Measurements from ENCODE around the gene BCCIP.

Gene BCCIP

DNA sequence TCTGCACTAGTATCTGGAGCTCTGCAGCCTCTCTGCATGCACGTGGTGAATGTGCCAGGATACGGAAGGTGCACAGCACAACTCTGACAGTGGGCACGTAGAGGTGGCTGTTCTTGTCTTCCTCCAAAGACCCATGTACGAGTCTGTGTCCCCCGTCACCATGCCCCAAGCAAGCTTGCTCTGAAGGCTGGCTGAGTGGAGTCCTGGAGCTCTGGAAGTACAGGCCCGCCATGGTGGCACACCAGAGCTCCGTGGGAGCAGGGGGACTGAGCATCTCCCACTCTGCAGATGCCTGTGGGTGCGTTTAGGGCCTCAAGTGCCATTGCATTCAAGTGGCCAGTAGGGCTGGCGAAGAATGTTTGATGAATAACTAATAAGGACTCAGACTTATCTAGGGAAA lies 17.1 kb downstream of the BCCIP start:
- Histone ChIP-seq H3K27ac (ENCODE audit: low read depth, low read length) (no peak overlapping the region), H3K4me2 (ENCODE audit: low read length) (no peak overlapping the region), H3K9me3 (ENCODE audit: control insufficient read depth, insufficient read depth, low read length) (no peaks in the 10 kb centered on the region), H3K9me2 (replicated peaks; ENCODE audit: control insufficient read depth, low read length) (no peaks in the 10 kb centered on the region), H4K20me1 (ENCODE audit: control insufficient read depth, insufficient read depth, low read depth, low read length) (no peaks in the 10 kb centered on the region; the same call in 1 of the 2 replicates), H3F3A (ENCODE audit: control insufficient read depth, insufficient read depth) (no peaks in the 10 kb centered on the region), H3K4me1 (ENCODE audit: control insufficient read depth, low read length) (no peaks in the 10 kb centered on the region), H3K79me2 (ENCODE audit: control insufficient read depth, low read length) (no peaks in the 10 kb centered on the region), H3K36me3 (ENCODE audit: control insufficient read depth, low read length) (peaks cover 66% of the 10 kb centered on the region), H3K4me3 (ENCODE audit: low read length) (no peak overlapping the region), H3K27me3 (ENCODE audit: control insufficient read depth, low read length) (no peaks in the 10 kb centered on the region)
- TF ChIP-seq EZH2phosphoT487 (IDR thresholded peaks at IDR 0.05; ENCODE audit: borderline replicate concordance, low read length): no peak
- TF ChIP-seq, protein P1, sequence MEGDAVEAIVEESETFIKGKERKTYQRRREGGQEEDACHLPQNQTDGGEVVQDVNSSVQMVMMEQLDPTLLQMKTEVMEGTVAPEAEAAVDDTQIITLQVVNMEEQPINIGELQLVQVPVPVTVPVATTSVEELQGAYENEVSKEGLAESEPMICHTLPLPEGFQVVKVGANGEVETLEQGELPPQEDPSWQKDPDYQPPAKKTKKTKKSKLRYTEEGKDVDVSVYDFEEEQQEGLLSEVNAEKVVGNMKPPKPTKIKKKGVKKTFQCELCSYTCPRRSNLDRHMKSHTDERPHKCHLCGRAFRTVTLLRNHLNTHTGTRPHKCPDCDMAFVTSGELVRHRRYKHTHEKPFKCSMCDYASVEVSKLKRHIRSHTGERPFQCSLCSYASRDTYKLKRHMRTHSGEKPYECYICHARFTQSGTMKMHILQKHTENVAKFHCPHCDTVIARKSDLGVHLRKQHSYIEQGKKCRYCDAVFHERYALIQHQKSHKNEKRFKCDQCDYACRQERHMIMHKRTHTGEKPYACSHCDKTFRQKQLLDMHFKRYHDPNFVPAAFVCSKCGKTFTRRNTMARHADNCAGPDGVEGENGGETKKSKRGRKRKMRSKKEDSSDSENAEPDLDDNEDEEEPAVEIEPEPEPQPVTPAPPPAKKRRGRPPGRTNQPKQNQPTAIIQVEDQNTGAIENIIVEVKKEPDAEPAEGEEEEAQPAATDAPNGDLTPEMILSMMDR (IDR thresholded peaks at IDR 0.05; ENCODE audit: low read depth, low read length, poor library complexity, severe bottlenecking): no peak

DNA sequence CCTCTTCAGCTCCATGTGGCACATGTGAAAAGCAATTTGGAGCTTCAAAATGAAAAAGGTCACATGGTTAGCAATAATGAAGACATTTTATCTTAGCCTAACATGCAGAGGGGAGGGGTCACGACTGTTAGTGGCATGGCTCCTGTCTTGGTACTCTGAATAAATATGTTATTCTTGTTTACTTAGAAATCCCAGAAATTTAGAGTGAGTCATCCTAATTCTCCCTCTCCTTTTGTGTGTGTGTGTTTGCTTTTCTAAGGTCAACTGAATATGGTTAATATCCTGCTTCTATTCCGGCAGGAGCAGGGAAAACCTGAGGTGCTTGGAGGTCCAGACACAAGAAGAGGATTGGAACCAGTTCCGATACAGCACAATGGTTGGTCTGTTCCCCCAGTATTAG lies 17.6 kb downstream of the BCCIP start:
- Histone ChIP-seq H3K9me3 (ENCODE audit: control insufficient read depth, insufficient read depth, low read length) (no peaks in the 10 kb centered on the region), H3K27ac (ENCODE audit: low read depth, low read length) (no peak overlapping the region), H4K20me1 (ENCODE audit: control insufficient read depth, insufficient read depth, low read depth, low read length) (no peaks in the 10 kb centered on the region; the same call in 1 of the 2 replicates), H3K4me2 (ENCODE audit: low read length) (no peak overlapping the region), H3K79me2 (ENCODE audit: control insufficient read depth, low read length) (no peaks in the 10 kb centered on the region), H3K9me2 (replicated peaks; ENCODE audit: control insufficient read depth, low read length) (no peaks in the 10 kb centered on the region), H3K4me1 (ENCODE audit: control insufficient read depth, low read length) (no peaks in the 10 kb centered on the region), H3K4me3 (ENCODE audit: low read length) (no peak overlapping the region), H3F3A (ENCODE audit: control insufficient read depth, insufficient read depth) (no peaks in the 10 kb centered on the region), H3K27me3 (ENCODE audit: control insufficient read depth, low read length) (no peaks in the 10 kb centered on the region), H3K36me3 (ENCODE audit: control insufficient read depth, low read length) (peaks cover 63% of the 10 kb centered on the region)
- TF ChIP-seq EZH2phosphoT487 (IDR thresholded peaks at IDR 0.05; ENCODE audit: borderline replicate concordance, low read length): no peak
- TF ChIP-seq, protein P1 (IDR thresholded peaks at IDR 0.05; ENCODE audit: low read depth, low read length, poor library complexity, severe bottlenecking): no peak

DNA sequence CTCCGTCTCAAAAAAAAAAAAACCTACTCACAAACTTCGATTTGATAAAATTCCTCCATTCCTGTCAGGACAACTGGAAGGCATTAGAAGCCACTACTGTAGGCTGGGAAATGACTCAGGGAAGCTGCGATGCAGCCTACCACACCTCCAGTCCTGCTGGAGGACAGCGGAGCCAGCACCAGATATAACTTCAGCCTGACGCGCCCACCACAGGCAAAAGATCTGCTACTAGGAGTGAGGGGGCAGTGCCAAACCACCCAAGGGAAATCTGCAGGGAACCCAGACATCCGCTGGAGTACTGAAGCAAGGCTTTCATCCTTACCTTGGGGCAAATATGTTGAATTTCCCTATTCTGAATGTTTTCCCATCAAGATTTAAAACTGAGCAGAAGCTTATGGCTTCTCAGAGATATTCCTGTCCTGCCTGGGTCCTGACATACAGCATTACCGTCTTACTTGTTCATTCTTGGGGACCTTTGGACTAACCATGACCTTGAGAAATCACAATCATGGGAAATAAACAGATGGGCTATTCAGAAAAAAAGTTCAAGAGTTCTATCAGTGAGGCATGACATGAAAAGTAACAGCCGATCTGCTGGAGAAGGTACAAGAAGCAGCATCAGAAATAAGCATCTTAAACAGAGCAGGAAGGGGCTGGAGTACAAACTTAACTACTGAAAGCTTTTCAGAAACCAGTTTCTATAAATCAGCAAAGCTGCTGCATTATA lies 20.4 kb downstream of the BCCIP start:
- Histone ChIP-seq H3K4me1 (ENCODE audit: control insufficient read depth, low read length) (no peaks in the 10 kb centered on the region), H3K27me3 (ENCODE audit: control insufficient read depth, low read length) (no peaks in the 10 kb centered on the region), H4K20me1 (ENCODE audit: control insufficient read depth, insufficient read depth, low read depth, low read length) (no peaks in the 10 kb centered on the region), H3K27ac (ENCODE audit: low read depth, low read length) (no peak overlapping the region), H3K9me3 (ENCODE audit: control insufficient read depth, insufficient read depth, low read length) (no peaks in the 10 kb centered on the region), H3K9me2 (replicated peaks; ENCODE audit: control insufficient read depth, low read length) (no peaks in the 10 kb centered on the region), H3K4me2 (ENCODE audit: low read length) (no peak overlapping the region), H3K79me2 (ENCODE audit: control insufficient read depth, low read length) (no peaks in the 10 kb centered on the region), H3K4me3 (ENCODE audit: low read length) (no peak overlapping the region), H3K36me3 (ENCODE audit: control insufficient read depth, low read length) (peaks cover 44% of the 10 kb centered on the region), H3F3A (ENCODE audit: control insufficient read depth, insufficient read depth) (no peaks in the 10 kb centered on the region)
- TF ChIP-seq EZH2phosphoT487 (IDR thresholded peaks at IDR 0.05; ENCODE audit: borderline replicate concordance, low read length): no peak
- TF ChIP-seq, protein P1 (IDR thresholded peaks at IDR 0.05; ENCODE audit: low read depth, low read length, poor library complexity, severe bottlenecking): no peak

All from DOHH2 (cell line).